DOHH2 (cell line): ENCODE data around the gene KRTAP4-3.

Experiments used
- CTCF ChIP-seq: fragments of 200-600 bp; sonication (generic); IDR thresholded peaks from one replicate; pipeline ENCODE4 v1.5.1; 2014; ENCODE audit warnings: antibody characterized with exemption, mild to moderate bottlenecking, low read depth, low read length; ENCODE audit not compliant: poor library complexity, severe bottlenecking
- EZH2phosphoT487 ChIP-seq: fragments of 200-600 bp; sonication (generic); IDR thresholded peaks from 2 replicates; pipeline ENCODE4 v1.6.1; 2017; ENCODE audit warnings: borderline replicate concordance, mild to moderate bottlenecking, antibody characterized with exemption, low read length, moderate library complexity, mixed read lengths

GRCh38 chr17:41151525-41151924, 16.5 kb downstream of the KRTAP4-3 start:
- TF ChIP-seq CTCF, result no peak
- TF ChIP-seq EZH2phosphoT487, result no peak
